PC-9 (cell line): ENCODE measurements around the gene PRKACB. TPM values are rescaled to one million over a fixed set of nuclear protein-coding genes. Genes with fewer than 3 reads are reported as not detected.

Experiments
- BruUV-seq: library from RNA; stranded (reverse); fragments of 400-500 nt; replicated peaks from 2 replicates; lab custom pipeline; 2021; lab: Mats Ljungman, UMichigan
- CTCF ChIA-PET: fragments of 300-600 bp; sonication (Branson Sonifier 250); formaldehyde crosslinking; loops from one replicate; lab custom pipeline; 2022; ENCODE audit warnings: antibody characterized with exemption; lab: Charles Lee
- POLR2A ChIA-PET: fragments of 300-600 bp; sonication (Branson Sonifier 250); formaldehyde crosslinking; loops from one replicate; lab custom pipeline; 2022; ENCODE audit warnings: antibody characterized with exemption; ENCODE audit not compliant: unreplicated experiment; lab: Charles Lee
- DNase-seq, 2 experiments: peaks; one replicate each; pipeline versions ENCODE4 v3.0.0 to v3.0.0-alpha.2; 2015 to 2022; ENCODE audit warnings: mixed read lengths in 1 of 2
- H2AFZ ChIP-seq: fragments of 200-600 bp; sonication (generic); 2 replicates; pipeline ENCODE4 v1.8.1; 2017; ENCODE audit warnings: antibody characterized with exemption
- H3F3A ChIP-seq: fragments of 200-600 bp; sonication (generic); 2 replicates; pipeline ENCODE4 v1.8.1; 2017; ENCODE audit warnings: antibody characterized with exemption, mild to moderate bottlenecking, low read depth; ENCODE audit not compliant: insufficient read depth
- H3K27ac ChIP-seq: fragments of 200-600 bp; sonication (generic); 2 replicates; pipeline ENCODE4 v1.6.1; 2016; ENCODE audit warnings: mixed run types
- H3K27me3 ChIP-seq: fragments of 200-600 bp; sonication (generic); 2 replicates; pipeline ENCODE4 v1.6.1; 2016; ENCODE audit warnings: low read depth, mixed run types; ENCODE audit not compliant: insufficient read depth
- H3K36me3 ChIP-seq: fragments of 200-600 bp; sonication (generic); 2 replicates; pipeline ENCODE4 v1.6.1; 2016; ENCODE audit warnings: low read depth, mixed run types
- H3K4me1 ChIP-seq: fragments of 200-600 bp; sonication (generic); replicated peaks from 2 replicates; pipeline ENCODE4 v1.6.1; 2016; ENCODE audit warnings: mixed run types; ENCODE audit not compliant: insufficient read depth
- H3K4me2 ChIP-seq: fragments of 200-600 bp; sonication (generic); 2 replicates; pipeline ENCODE4 v1.6.1; 2017; ENCODE audit warnings: mixed run types
- H3K4me3 ChIP-seq: fragments of 200-600 bp; sonication (generic); 2 replicates; pipeline ENCODE4 v1.6.1; 2016; ENCODE audit warnings: mixed run types
- H3K79me2 ChIP-seq: fragments of 200-600 bp; sonication (generic); 2 replicates; pipeline ENCODE4 v1.6.1; 2017; ENCODE audit warnings: low read depth, mixed run types
- H3K9me2 ChIP-seq: fragments of 200-600 bp; sonication (generic); 2 replicates; pipeline ENCODE4 v1.8.1; 2017; ENCODE audit warnings: mild to moderate bottlenecking; ENCODE audit not compliant: insufficient read depth
- H3K9me3 ChIP-seq: fragments of 200-600 bp; sonication (generic); 2 replicates; pipeline ENCODE4 v1.8.1; 2016; ENCODE audit warnings: low read depth; ENCODE audit not compliant: insufficient read depth
- H4K20me1 ChIP-seq: fragments of 200-600 bp; sonication (generic); 2 replicates; pipeline ENCODE4 v1.8.1; 2017; ENCODE audit not compliant: insufficient read depth
- CTCF ChIP-seq: fragments of 200-600 bp; sonication (generic); conservative IDR thresholded peaks from 2 replicates; pipeline ENCODE4 v1.6.1; 2017; ENCODE audit warnings: mixed run types, antibody characterized with exemption, mild to moderate bottlenecking, moderate library complexity
- EZH2 ChIP-seq: fragments of 200-600 bp; sonication (generic); IDR thresholded peaks from 2 replicates; pipeline ENCODE4 v1.8.0; 2017; ENCODE audit warnings: antibody characterized with exemption, low read depth
- intact Hi-C: fragments of 100-400 bp; cut with micrococcal nuclease; formaldehyde crosslinking; loops from one replicate; pipeline ENCODE4 v1.10.0; 2022; ENCODE audit not compliant: unreplicated experiment
- total RNA-seq: library from RNA; stranded (reverse); gene quantifications from 2 replicates; pipeline ENCODE4 v1.2.3, GENCODE V29; 2021

Gene PRKACB
- total RNA-seq, 1 experiment from 2014 or later: 16.7 TPM

DNA sequence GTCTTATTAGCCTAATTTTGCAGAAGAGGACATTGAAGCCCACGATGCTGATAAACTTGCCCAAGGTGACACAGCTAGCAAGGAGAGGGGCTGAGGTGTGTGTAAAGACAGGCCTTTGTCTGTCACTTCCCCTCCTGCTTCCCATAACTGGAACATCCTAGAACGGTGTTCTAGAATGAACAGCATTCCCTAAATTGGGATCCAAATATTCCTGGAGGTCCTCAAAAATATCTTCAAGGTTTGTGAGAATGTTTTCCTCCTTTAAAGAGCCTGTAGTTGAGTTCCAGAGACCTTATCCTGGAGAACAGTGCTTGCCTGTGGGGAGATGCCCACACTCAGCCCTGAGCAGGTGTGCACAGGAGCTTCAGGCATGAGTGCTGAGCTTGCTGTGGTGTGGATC lies 115.9 kb downstream of the PRKACB start:
- Histone ChIP-seq H3K4me1 (peaks cover 23% of the 10 kb centered on the region), H2AFZ (no peak overlapping the region), H3F3A (peaks cover 15% of the 10 kb centered on the region; the same call in 1 of the 2 replicates), H3K9me3 (no peaks in the 10 kb centered on the region; the same call in 1 of the 2 replicates), H3K27me3 (no peaks in the 10 kb centered on the region), H3K36me3 (no peaks in the 10 kb centered on the region), H3K4me2 (peak overlapping the region; percentile 60), H3K27ac (peak overlapping the region; percentile 71; the same call in 1 of the 2 replicates), H3K4me3 (no peak overlapping the region), H4K20me1 (no peaks in the 10 kb centered on the region), H3K9me2 (no peaks in the 10 kb centered on the region), H3K79me2 (no peaks in the 10 kb centered on the region)
- POLR2A ChIA-PET: no interaction called here
- CTCF ChIA-PET: no interaction called here
- no TSS peak for BruUV-seq
- TF ChIP-seq CTCF: no peak
- no peak for TF ChIP-seq EZH2
- intact Hi-C loops: no loop called here
- DNase-seq: no peak

DNA sequence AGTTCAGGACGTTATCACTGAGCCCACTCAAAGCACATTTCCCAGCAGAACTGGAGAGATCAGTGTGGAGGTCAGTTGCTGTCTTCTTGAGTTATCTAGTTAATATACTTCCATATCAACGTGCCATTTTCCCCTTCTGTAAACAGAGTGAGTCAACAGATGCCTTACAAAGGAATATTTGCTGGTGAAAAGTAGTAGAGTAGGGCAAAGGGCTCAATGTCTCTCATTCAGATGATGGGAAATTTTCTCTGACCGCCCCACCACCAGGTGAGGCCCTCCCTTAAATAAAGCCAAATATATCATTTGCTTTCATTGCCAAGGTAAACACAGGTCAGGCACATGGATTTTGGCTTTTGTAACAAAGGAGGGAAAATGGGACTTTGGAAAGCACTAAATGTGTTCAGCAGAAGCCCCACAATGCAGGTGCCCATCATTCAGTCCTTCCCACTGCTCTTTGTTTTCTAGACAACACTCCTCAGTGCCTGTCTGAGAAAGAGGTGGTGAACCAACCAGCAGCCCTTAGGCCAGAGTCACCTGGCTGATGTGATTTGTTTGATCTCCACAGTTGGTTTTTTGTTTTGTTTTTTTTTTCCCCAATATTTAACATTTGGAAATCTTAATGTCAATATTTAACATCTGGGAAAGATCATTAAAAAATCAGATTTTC lies 116.9 kb downstream of the PRKACB start:
- H3K4me3 ChIP-seq: no peak overlapping the region
- no peaks in the 10 kb centered on the region for H3K27me3 ChIP-seq
- H3F3A ChIP-seq: peaks cover 15% of the 10 kb centered on the region; the same call in 1 of the 2 replicates
- H3K4me2 ChIP-seq: peak overlapping the region; percentile 60
- BruUV-seq: no TSS peak
- H3K79me2 ChIP-seq: no peaks in the 10 kb centered on the region
- CTCF ChIA-PET: no interaction called here
- peak overlapping the region; percentile 62; the same call in 1 of the 2 replicates for H2AFZ ChIP-seq
- POLR2A ChIA-PET: no interaction called here
- peak; percentile 21 to 87 for DNase-seq
- H3K36me3 ChIP-seq: no peaks in the 10 kb centered on the region
- H3K9me3 ChIP-seq: no peaks in the 10 kb centered on the region; the same call in 1 of the 2 replicates
- TF ChIP-seq EZH2: no peak
- no peak for TF ChIP-seq CTCF
- no peaks in the 10 kb centered on the region for H4K20me1 ChIP-seq
- H3K4me1 ChIP-seq: peaks cover 21% of the 10 kb centered on the region
- no peaks in the 10 kb centered on the region for H3K9me2 ChIP-seq
- H3K27ac ChIP-seq: peak overlapping the region; percentile 71
- intact Hi-C loops: no loop called here

GRCh38 chr1:84264961-84265360 lies 120.9 kb downstream of the PRKACB start:
- TF ChIP-seq CTCF (no peak), EZH2 (no peak)
- no peak for DNase-seq
- peaks cover 15% of the 10 kb centered on the region; the same call in 1 of the 2 replicates for H3F3A ChIP-seq
- H4K20me1 ChIP-seq: no peaks in the 10 kb centered on the region
- no peaks in the 10 kb centered on the region for H3K9me2 ChIP-seq
- H3K36me3 ChIP-seq: no peaks in the 10 kb centered on the region
- no peaks in the 10 kb centered on the region for H3K27me3 ChIP-seq
- no peak overlapping the region for H3K4me3 ChIP-seq
- CTCF ChIA-PET: no interaction called here
- intact Hi-C loops: no loop called here
- H3K27ac ChIP-seq: no peak overlapping the region
- POLR2A ChIA-PET: no interaction called here
- no peak overlapping the region for H3K4me2 ChIP-seq
- H3K9me3 ChIP-seq: no peaks in the 10 kb centered on the region; the same call in 1 of the 2 replicates
- peaks cover 43% of the 10 kb centered on the region for H3K4me1 ChIP-seq
- H2AFZ ChIP-seq: no peak overlapping the region
- no peaks in the 10 kb centered on the region for H3K79me2 ChIP-seq
- BruUV-seq: no TSS peak
